ENCODE results near the gene TSPAN13. TPM values are rescaled to one million over a fixed set of nuclear protein-coding genes. Genes with fewer than 3 reads are reported as not detected.

Gene TSPAN13
- total and polyA plus RNA-seq, 10 of the 15 experiments (the other 5 are each of a cell fraction or from before 2014, with no cell fraction given), result 0.26 to 0.37 TPM; not detected in 8

GRCh38 chr7:16812542-16813231 lies 59.1 kb downstream of the TSPAN13 start:
- SMC1A ChIA-PET (ENCODE audit: uncharacterized antibody, unreplicated experiment), result interaction anchor here (0.6 to 1.3 kb wide), 2 partner anchors 11 to 739 kb away, joined by 3 read pairs; no protein-coding TSS in a partner anchor
- POLR2A ChIA-PET, result no interaction called here
- in situ Hi-C loops (cut with MboI), result no loop called here

More at GRCh38 chr7:16812542-16813231, 59.1 kb downstream of the TSPAN13 start:
- ATAC-seq (no peak), DNase-seq (ENCODE audit: low read depth, low spot score) (no peak), FAIRE-seq (no peak)
- no peaks in the 10 kb centered on the region for H4K20me1 ChIP-seq (ENCODE audit: control insufficient read depth, insufficient read depth)
- H3K4me1 ChIP-seq (ENCODE audit: control insufficient read depth, insufficient read depth, low read length), result no peaks in the 10 kb centered on the region
- no peak overlapping the region for H3K9ac ChIP-seq (ENCODE audit: control insufficient read depth, insufficient read depth, low read length)
- no peaks in the 10 kb centered on the region for H3K79me2 ChIP-seq (ENCODE audit: control insufficient read depth, insufficient read depth, low read length)
- TF ChIP-seq SREBF1 (IDR thresholded peaks at IDR 0.05; ENCODE audit: low read length) (no peak), HCFC1 (IDR thresholded peaks at IDR 0.05; ENCODE audit: low read length) (no peak), JUND (IDR thresholded peaks at IDR 0.05; ENCODE audit: low read depth, low read length) (no peak), BCL11A (IDR thresholded peaks at IDR 0.05; ENCODE audit: low read depth, low read length) (no peak), BCLAF1 (IDR thresholded peaks at IDR 0.05) (no peak), IKZF1 (conservative IDR thresholded peaks at IDR 0.05) (no peak), GATAD2B (conservative IDR thresholded peaks at IDR 0.05; ENCODE audit: low read depth) (no peak), HDAC2 (IDR thresholded peaks at IDR 0.05) (no peak), YBX1 (IDR thresholded peaks at IDR 0.05) (no peak), MYB (IDR thresholded peaks at IDR 0.05; ENCODE audit: borderline replicate concordance, low read depth, low read length) (no peak)
- WGBS (ENCODE audit: insufficient coverage, insufficient replicate concordance, low lambda C conversion rate, missing lambda C conversion rate), result 37% methylated on average over 4 of the region's 4 CpGs
- BruUV-seq (replicated peaks), result no TSS peak
- no peaks in the 10 kb centered on the region for H3K9me3 ChIP-seq (replicated peaks; ENCODE audit: control insufficient read depth, insufficient read depth, low read length)
- ChIA-PET RAD21 (ENCODE audit: unreplicated experiment) (no interaction called here), CTCF (interaction anchor here (2.8 kb wide), 1 partner anchor 11 kb away, joined by 9 read pairs; no protein-coding TSS in a partner anchor)
- H3K4me2 ChIP-seq (ENCODE audit: control insufficient read depth, insufficient read depth), result no peak overlapping the region
- no peaks in the 10 kb centered on the region for H3K36me3 ChIP-seq (ENCODE audit: control insufficient read depth in 2 of 2, insufficient read depth in 2 of 2, low read length in 1 of 2)
- no peaks in the 10 kb centered on the region for H3K27me3 ChIP-seq (replicated peaks in 1 of 2; ENCODE audit: control insufficient read depth in 2 of 2, insufficient read depth in 2 of 2, low read length in 1 of 2)
- intact Hi-C loops (cut with micrococcal nuclease; ENCODE audit: unreplicated experiment), result no loop called here
- H3K27ac ChIP-seq (ENCODE audit: control insufficient read depth, insufficient read depth), result no peak overlapping the region
- no peak overlapping the region for H2AFZ ChIP-seq (ENCODE audit: control insufficient read depth, low read depth, low read length)
- H3K4me3 ChIP-seq, result no peak overlapping the region

All from GM12878 (cell line).